LoVo (cell line): ENCODE data around the gene PSMA5.
"Not testable (repeated sequence)": the region's sequence is repeated elsewhere in the genome, so short reads cannot be mapped to it uniquely, and the experiment has no call there.

Experiments used
- DNase-seq: peaks from one replicate; pipeline ENCODE4 v3.0.0-alpha.2; 2016; ENCODE audit warnings: low spot score

Gene PSMA5

GRCh38 chr1:109432336-109432735 lies 6.1 kb upstream of the PSMA5 start:
- DNase-seq, result no peak

- DNase-seq, result no peak
Measured at GRCh38 chr1:109427171-109427467, 871 bp upstream of the PSMA5 start.

- peak; percentile 63 for DNase-seq
Measured at GRCh38 chr1:109425391-109426280, 612 bp downstream of the PSMA5 start.

- DNase-seq, result no peak
Measured at GRCh38 chr1:109423498-109423897, 2.8 kb downstream of the PSMA5 start.

GRCh38 chr1:109412551-109412950 lies 13.7 kb downstream of the PSMA5 start:
- DNase-seq, result no peak

GRCh38 chr1:109404838-109405237 lies 21.4 kb downstream of the PSMA5 start:
- DNase-seq, result no peak

- no peak for DNase-seq
Measured at GRCh38 chr1:109402025-109402424, 24.2 kb downstream of the PSMA5 start.

- DNase-seq, result no peak
Measured at GRCh38 chr1:109400035-109400655, 26.1 kb downstream of the PSMA5 start.

GRCh38 chr1:109399326-109399957 lies 26.8 kb downstream of the PSMA5 start:
- peak; percentile 71 for DNase-seq

- peak; percentile 7 for DNase-seq
Measured at GRCh38 chr1:109398343-109399225, 27.7 kb downstream of the PSMA5 start.

GRCh38 chr1:109397581-109398342 lies 28.5 kb downstream of the PSMA5 start, which contains the start of gene SORT1:
SORT1 (minus strand) TSS chr1:109397918; CDS start chr1:109397892, 26 bp downstream.
- peak; percentile 95 for DNase-seq

- DNase-seq, result peak; percentile 4
Measured at GRCh38 chr1:109396871-109397580, 29.2 kb downstream of the PSMA5 start.

- no peak for DNase-seq
Measured at GRCh38 chr1:109396513-109396839, 29.8 kb downstream of the PSMA5 start.

GRCh38 chr1:109395602-109396512 lies 30.4 kb downstream of the PSMA5 start:
- DNase-seq, result no peak

GRCh38 chr1:109395282-109395599 lies 31.0 kb downstream of the PSMA5 start:
- DNase-seq, result not testable (repeated sequence)

GRCh38 chr1:109394591-109395281 lies 31.5 kb downstream of the PSMA5 start:
- no peak for DNase-seq

GRCh38 chr1:109393617-109394233 lies 32.5 kb downstream of the PSMA5 start:
- no peak for DNase-seq

GRCh38 chr1:109392788-109393616 lies 33.2 kb downstream of the PSMA5 start:
- DNase-seq, result peak; percentile 50
